ENCODE data around the gene ERG. TPM values are rescaled to one million over a fixed set of nuclear protein-coding genes. Genes with fewer than 3 reads are reported as not detected.

ERG gene
- total and polyA plus RNA-seq, 12 donors = 9.5 to 30.5 (median 16.0) TPM

DNA sequence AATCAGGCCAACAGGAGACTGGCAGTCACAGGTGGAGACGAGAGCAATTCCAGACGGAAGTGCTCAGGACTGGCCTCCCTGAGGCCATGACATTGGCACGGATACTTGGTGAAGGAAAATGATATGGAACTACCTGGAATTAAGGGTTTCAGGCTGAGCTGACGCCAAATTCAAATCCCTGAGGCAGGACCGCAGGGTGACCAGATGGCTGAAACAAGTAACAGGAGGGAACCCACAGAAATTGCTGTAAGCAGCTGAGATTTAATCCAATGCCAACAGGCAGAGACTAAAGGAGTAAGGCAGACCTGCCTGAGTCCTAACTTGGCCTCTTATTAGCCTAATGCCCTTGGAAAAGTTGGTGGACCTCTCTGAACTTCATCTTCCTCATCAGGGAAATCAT is 76.2 kb downstream of the ERG start:
- TF ChIP-seq, protein P1, sequence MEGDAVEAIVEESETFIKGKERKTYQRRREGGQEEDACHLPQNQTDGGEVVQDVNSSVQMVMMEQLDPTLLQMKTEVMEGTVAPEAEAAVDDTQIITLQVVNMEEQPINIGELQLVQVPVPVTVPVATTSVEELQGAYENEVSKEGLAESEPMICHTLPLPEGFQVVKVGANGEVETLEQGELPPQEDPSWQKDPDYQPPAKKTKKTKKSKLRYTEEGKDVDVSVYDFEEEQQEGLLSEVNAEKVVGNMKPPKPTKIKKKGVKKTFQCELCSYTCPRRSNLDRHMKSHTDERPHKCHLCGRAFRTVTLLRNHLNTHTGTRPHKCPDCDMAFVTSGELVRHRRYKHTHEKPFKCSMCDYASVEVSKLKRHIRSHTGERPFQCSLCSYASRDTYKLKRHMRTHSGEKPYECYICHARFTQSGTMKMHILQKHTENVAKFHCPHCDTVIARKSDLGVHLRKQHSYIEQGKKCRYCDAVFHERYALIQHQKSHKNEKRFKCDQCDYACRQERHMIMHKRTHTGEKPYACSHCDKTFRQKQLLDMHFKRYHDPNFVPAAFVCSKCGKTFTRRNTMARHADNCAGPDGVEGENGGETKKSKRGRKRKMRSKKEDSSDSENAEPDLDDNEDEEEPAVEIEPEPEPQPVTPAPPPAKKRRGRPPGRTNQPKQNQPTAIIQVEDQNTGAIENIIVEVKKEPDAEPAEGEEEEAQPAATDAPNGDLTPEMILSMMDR (IDR thresholded peaks at IDR 0.05) = no peak
- H3K4me3 ChIP-seq = no peak overlapping the region
- no peaks in the 10 kb centered on the region for H3K9me3 ChIP-seq
- H3K27me3 ChIP-seq = no peaks in the 10 kb centered on the region
- intact Hi-C loops (cut with DNase I) = no loop called here
- H3K4me1 ChIP-seq = peaks cover 0 to 5% (median 0%) of the 10 kb centered on the region in 9 donors
- WGBS, 2 donors = 84 to 91% methylated on average over 5 of the region's 5 CpGs
- no peak overlapping the region for H3K27ac ChIP-seq
- peaks cover 0 to 56% (median 0%) of the 10 kb centered on the region in 9 donors for H3K36me3 ChIP-seq
- DNase-seq (no peak), ATAC-seq (no peak)

DNA sequence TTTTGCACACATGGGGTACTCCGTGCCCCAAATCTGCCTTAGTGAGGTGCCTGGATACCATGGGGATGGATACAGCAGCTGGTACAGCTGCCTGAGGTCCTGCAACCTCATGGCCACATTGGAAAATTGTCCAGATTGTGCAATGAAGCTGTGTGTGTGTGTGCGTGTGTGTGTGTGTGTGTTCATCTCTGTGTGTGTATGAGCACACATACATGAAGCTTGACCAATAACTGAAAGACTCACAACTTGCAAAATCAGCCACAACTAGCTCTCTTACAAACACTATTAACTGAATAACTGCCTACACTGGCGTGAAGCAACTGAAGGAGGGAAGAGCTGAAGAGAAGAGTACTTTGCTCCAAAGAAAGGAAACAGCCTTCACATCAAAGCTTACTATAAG is 78.1 kb downstream of the ERG start:
- no peak overlapping the region for H3K4me3 ChIP-seq
- H3K4me1 ChIP-seq = peaks cover 0 to 5% (median 0%) of the 10 kb centered on the region in 9 donors
- TF ChIP-seq, protein P1 (IDR thresholded peaks at IDR 0.05) = no peak
- WGBS, 2 donors = 85 to 94% methylated on average over 3 of the region's 3 CpGs
- peaks cover 0 to 63% (median 0%) of the 10 kb centered on the region in 9 donors for H3K36me3 ChIP-seq
- intact Hi-C loops (cut with DNase I) = no loop called here
- no peak for DNase-seq
- no peak overlapping the region for H3K27ac ChIP-seq
- no peak for ATAC-seq
- H3K9me3 ChIP-seq = no peaks in the 10 kb centered on the region
- H3K27me3 ChIP-seq = no peaks in the 10 kb centered on the region

DNA sequence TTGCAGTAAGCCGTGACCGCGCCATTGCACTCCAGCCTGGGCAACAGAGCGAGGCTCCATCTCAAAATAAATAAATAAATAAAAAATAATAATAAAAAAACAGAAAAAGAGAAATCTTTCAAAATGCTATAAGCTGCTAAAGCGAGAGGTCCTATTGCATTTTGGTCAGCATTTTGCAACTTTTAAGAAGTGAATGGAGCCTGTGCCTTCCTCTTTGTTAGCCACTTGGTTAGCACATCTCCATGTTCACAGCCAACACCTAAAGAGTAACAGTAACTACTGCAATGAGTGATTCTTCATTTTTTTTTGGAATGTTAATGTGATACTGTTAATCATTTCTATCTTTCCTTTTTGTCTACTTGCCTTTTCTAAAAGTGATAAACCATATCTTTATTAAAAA is 80.6 kb downstream of the ERG start:
- Histone ChIP-seq H3K4me1 (peaks cover 0 to 8% (median 0%) of the 10 kb centered on the region in 9 donors), H3K9me3 (no peaks in the 10 kb centered on the region), H3K36me3 (peaks cover 0 to 59% (median 0%) of the 10 kb centered on the region in 9 donors), H3K27me3 (no peaks in the 10 kb centered on the region), H3K4me3 (no peak overlapping the region), H3K27ac (no peak overlapping the region)
- ATAC-seq (no peak), DNase-seq (no peak)
- WGBS, 2 donors = 97 to 98% methylated on average over 5 of the region's 5 CpGs
- intact Hi-C loops (cut with DNase I) = no loop called here
- TF ChIP-seq, protein P1 (IDR thresholded peaks at IDR 0.05) = no peak

DNA sequence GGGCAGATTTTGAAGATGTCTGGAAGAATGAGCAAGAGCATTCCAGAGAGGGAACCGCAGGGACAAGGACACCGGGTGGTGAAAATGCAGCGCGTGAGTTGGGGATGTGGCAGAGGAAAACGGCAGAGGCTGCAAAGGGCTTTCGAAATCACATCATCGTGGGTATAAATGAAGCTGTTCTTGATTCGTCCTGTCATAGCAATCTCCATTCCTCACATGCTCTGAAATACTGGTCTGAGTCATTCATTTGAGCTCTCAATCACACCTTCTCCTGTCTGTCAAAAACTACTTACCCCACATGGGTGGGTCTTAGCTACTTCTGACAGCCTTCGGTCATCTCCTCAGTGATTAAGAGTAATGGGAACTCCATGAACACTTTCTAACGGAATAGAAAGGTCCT is 81.5 kb downstream of the ERG start:
- 76 to 80% methylated on average over 10 of the region's 10 CpGs for WGBS, 2 donors
- ATAC-seq = no peak
- no peak for DNase-seq
- intact Hi-C loops (cut with DNase I) = no loop called here
- Histone ChIP-seq H3K4me3 (no peak overlapping the region), H3K36me3 (peaks cover 0 to 50% (median 0%) of the 10 kb centered on the region in 9 donors), H3K9me3 (peaks cover 0 to 6% (median 0%) of the 10 kb centered on the region in 11 donors), H3K27me3 (no peaks in the 10 kb centered on the region), H3K4me1 (peaks cover 0 to 8% (median 0%) of the 10 kb centered on the region in 9 donors), H3K27ac (no peak overlapping the region)
- TF ChIP-seq, protein P1 (IDR thresholded peaks at IDR 0.05) = no peak

Data from heart right ventricle (tissue), 16 donors.